ENCODE measurements around the gene DDX54. TPM values are rescaled to one million over a fixed set of nuclear protein-coding genes. Genes with fewer than 3 reads are reported as not detected.

Gene DDX54
- total RNA-seq, 1 donor from 2014 or later = 43.9 TPM

DNA sequence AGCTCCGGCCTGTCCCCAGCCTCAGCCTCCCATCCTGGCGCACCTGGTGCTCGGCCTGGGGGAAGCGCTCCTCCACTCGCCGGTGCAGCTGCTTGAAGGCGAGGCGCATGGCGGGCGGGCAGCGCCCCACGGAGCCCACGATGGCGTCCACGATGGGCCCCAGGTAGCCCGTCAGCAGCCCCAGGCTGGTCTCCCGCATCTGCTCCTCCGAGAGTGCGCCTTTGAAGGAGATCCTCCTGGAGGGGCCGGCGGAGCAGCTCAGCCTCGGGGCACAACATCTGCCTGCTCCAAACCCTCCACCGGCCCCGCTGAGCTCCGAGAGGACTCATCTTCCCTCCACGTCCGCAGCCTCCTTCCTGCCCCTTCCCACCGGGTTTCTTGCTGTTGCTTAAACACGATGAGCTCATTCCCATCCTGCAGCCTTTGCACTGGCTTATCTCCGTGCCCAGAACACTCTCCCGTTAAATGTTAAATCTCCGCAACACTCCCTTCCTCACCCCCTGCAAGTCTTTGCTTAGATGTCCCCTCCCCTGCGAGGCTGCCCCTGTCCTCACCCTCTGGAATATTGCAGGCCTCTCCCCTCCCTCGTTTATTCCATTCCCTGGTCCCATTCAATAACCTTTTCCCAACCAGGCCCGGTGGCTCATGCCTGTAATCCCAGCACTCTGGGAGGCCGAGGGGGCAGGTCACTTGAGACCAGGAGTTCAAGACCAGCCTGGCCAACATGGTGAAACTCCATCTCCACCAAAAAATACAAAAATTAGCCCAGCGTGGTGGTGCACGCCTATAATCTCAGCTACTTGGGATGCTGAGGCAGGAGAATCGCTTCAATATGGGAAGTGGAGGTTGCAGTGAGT lies 73.0 kb downstream of the DDX54 start:
- ATAC-seq = no peak
- intact Hi-C loops (cut with DNase I) = no loop called here
- no peak for DNase-seq (ENCODE audit: low spot score)

DNA sequence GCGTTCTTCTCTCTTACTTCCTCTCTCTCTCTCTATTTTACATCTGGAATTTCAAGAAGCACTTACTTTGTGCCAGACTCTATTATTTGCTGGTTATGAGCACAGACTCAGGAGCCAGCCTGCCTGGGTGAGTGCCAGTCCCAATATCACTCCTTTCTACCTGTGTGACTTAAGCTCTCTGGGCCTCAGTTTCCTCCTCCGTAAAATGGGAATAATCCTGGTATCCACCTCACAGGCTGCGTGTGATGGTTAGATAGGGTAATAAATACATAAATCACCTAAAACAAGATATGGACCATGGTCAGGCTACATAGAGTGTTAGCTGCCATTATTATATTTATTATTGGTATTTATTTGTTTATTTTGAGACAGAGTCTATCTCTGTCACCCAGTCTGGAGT lies 74.0 kb downstream of the DDX54 start:
- DNase-seq (ENCODE audit: low spot score) (no peak), ATAC-seq (no peak)
- intact Hi-C loops (cut with DNase I) = no loop called here

DNA sequence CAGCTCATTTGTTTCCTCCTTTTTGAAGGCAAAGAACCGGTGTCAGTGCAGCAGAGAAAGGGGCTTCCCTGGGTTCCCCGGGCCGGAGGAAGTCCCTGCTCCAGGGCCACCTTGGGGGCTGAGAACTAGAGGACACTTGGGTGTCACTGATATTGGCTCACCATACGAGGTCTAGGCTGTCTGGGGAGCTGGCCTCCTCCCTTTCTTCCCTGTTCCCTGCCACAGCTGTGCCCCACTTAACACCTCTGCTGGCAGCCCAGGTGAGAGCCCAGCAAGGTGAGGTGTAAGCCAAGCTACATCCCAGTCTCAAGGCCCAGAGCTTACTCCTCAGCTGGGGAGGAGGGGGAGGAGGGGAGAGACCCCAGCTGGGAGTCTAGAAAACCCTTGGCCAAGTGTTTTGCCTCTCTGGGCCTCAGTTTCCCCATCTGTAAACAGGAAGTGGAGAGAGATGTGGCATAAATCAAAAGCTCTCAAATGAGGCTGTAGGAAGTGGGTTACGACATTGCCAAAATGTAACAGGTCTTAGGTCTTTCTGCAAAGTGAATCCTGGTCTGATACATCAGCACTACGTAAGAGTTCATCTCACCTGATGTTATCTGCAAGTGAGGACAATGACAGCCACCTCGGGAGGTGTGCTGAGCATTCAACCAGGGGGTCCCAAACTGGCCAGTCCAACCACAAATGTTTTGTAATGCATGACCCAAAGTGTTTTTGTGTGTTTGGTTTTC lies 75.2 kb downstream of the DDX54 start:
- no peak for DNase-seq (ENCODE audit: low spot score)
- ATAC-seq = no peak
- intact Hi-C loops (cut with DNase I) = no loop called here

DNA sequence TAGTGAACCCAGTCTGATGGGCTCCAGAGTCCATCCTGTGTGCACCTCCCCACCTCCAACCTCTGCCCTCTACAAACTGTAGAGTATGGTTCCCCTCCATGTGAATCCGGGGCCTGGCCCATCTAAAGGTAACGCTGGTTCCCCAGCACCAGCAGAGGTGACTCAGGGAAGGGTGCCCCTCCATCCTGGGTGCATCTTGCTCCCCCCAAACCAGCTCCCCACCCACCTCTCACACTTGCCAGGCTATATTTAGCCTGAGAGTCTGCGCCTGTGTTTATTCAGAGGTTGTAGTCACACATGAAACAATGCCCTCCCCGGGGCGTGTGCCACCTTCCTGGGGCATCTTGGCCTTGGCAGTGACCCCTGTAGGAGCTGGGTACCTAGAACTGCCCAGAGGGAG lies 75.9 kb downstream of the DDX54 start:
- DNase-seq (ENCODE audit: low spot score) (no peak), ATAC-seq (no peak)

DNA sequence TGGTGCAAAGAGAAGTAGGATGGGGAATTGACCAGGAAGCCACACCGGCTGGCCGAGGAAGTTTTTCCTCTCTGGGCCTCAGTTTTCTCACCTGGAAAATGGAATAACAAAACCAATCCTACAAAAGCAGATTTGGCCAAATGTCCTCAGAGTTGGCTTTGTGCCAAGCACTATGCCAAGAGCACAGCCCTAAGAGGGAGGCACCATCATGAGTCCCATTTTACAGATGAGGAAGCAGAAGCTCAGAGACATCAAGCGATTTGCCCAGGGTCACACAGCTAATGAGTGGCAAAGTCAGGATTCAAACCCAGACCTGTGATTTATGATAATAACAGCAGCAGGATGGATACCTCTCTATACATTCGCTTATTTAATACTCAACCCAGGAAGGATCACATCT lies 77.0 kb downstream of the DDX54 start:
- ATAC-seq (no peak), DNase-seq (ENCODE audit: low spot score) (no peak)
- intact Hi-C loops (cut with DNase I) = no loop called here

More for the DNA sequence above, 75.9 kb downstream of the DDX54 start:
- intact Hi-C loops (cut with DNase I) = no loop called here

Small RNA genes lying within 50 kb of the gene (microRNA-seq; reads per million reads assigned to microRNA genes)
- gene MIR7106 = not detected

Other genes with a start within 250 kb of the DDX54 start
- gene OAS3, start 247.0 kb downstream of the DDX54 start, total RNA-seq = 10.0 TPM
- gene OAS2, start 207.0 kb downstream of the DDX54 start, total RNA-seq = 8.4 TPM
- 10.1 TPM for gene DTX1, start 128.7 kb downstream of the DDX54 start, total RNA-seq
- gene RASAL1, start 49.7 kb downstream of the DDX54 start, total RNA-seq = 8.6 TPM
- 0.98 TPM for gene CFAP73, start 35.8 kb downstream of the DDX54 start, total RNA-seq
- 7.8 TPM for gene RITA1, start 243 bp upstream of the DDX54 start, total RNA-seq
- gene TPCN1, start 36.0 kb upstream of the DDX54 start, total RNA-seq = 90.6 TPM
- gene SLC8B1, start 149.6 kb upstream of the DDX54 start, total RNA-seq = 34.3 TPM
- 44.2 TPM for gene PLBD2, start 173.1 kb upstream of the DDX54 start, total RNA-seq
- 0.31 TPM for gene SDS, start 218.4 kb upstream of the DDX54 start, total RNA-seq
- 1.8 TPM for gene SDSL, start 236.9 kb upstream of the DDX54 start, total RNA-seq